NCI-H460 (cell line): ENCODE data around the gene RAB11FIP3. TPM values are rescaled to one million over a fixed set of nuclear protein-coding genes. Genes with fewer than 3 reads are reported as not detected.

Experiments
- DNase-seq: peaks from one replicate; pipeline ENCODE4 v3.0.0-alpha.2; 2016; ENCODE audit warnings: low read depth; ENCODE audit errors: extremely low read depth
- total RNA-seq: library from RNA; depleted of rRNA; stranded (reverse); fragments of >200 nt; shearing (Covaris generic); gene quantifications from 2 replicates; pipeline ENCODE4 v1.2.3, GENCODE V29; 2014

The RAB11FIP3 gene
- total RNA-seq, 1 experiment from 2014 or later = 22.4 TPM

DNA sequence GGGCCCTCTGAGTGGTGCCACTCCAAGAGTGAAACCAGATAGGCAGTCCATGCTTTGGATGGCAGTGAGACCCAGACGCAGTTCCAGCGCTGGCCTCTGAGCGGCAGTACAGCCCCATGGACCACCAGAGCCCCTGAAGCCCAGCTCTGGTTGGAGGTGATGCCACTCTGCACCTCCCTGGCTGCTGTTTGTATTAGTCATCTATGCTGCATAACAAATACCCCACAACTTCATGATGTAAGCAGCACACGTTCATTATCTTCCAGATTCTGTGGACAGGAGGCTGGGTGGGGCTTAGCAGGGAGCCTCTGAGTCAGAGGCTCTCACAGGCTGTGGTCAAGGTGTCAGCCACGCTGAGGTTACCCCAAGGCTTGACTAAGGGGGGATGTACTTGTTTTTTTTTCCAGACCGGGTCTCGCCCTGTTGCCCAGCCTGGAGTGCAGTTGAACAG, 33.5 kb upstream of the RAB11FIP3 start:
- peak; percentile 59 for DNase-seq

DNA sequence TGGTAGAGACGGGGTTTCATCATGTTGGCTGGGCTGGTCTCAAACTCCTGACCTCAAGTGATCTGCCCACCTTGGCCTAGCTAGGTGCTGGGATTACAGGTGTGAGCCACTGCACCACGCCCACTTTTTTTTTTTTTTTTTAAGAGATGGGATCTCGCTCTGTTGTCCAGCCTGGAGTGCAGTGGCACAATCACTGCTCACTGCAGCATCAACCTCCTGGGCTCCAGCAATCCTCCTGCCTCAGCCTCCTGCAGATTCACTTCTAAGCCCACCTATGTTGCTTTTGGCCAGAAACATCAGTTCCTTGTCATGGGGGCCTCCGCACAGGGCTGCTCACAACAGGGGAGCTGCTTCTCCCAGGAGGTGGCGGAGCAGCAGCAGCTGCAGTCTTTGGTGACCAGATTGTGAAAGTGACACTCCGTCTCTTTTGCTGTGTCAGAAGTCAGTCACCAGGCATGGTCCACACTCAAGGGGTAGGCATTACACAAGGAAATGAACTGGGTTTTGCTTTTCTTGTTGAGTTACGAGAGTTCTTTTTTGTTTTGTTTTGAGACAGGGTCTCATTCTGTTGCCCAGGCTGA, 32.9 kb upstream of the RAB11FIP3 start:
- no peak for DNase-seq

DNA sequence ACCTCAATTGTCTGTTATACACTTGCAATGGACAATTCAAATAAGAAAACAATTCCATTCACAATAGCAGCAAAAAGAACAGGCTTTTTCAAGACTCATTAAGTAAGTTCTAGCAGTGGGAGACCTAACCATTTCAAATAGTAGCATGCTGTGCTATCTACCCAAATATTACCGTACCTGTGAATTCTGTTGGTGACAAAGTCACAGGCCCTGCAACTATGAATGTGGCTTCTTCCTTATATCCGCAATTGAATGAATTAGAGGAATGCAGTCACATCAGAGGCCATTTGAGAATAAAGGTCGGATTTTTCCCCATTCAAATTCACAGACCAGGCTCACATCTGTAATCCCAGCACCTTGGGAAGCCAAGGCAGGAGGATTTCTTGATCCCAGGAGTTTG, 29.2 kb upstream of the RAB11FIP3 start:
- no peak for DNase-seq

DNA sequence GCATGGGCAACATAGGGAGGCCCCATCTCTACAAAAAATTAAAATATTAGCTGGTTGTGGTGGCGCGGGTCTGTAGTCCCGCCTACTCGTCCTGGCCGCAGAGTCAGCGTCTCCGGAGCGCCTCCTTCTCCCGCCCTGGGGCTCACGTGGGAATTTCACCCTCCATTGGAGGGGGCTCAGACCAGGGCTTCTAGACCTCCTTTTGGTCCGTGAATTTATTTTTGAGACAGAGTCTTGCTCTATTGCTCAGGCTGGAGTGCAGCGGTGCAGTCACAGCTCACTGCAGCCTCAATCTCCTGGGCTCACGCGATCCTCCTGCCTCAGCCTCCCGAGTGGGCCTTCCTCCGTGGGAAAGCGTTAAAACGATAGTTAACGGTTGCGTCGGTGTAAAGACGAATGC, 28.8 kb upstream of the RAB11FIP3 start:
- DNase-seq = peak; percentile 52

DNA sequence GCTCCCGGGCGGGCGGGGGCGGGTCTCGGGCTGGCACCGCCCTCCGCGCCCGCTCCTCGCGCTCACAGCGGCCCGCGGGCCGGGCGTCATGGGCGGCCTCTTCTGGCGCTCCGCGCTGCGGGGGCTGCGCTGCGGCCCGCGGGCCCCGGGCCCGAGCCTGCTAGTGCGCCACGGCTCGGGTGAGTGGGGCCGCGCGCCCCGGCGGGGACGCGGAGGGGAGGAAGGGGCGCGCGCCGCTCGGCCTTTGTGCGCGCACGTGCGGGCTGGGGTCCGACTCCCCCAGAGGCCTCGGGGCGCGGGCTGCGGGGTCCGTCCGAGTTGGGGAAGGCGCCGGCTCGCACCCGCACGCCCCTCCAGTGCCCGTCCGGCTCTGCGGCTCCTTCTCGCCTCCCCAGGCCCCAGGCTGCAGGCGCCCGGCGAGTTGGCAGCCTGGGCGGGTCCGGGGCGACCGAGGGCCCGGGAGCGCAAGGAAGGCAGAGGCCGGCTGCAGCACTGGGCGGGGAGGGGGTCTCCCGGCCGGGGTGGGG, 28.3 kb upstream of the RAB11FIP3 start, which contains the start of gene NME4:
Gene NME4 (plus strand): TSS at position 65 of the 527 bp plus-strand sequence. CDS start 24 bp downstream, at position 89.
- no peak for DNase-seq

DNA sequence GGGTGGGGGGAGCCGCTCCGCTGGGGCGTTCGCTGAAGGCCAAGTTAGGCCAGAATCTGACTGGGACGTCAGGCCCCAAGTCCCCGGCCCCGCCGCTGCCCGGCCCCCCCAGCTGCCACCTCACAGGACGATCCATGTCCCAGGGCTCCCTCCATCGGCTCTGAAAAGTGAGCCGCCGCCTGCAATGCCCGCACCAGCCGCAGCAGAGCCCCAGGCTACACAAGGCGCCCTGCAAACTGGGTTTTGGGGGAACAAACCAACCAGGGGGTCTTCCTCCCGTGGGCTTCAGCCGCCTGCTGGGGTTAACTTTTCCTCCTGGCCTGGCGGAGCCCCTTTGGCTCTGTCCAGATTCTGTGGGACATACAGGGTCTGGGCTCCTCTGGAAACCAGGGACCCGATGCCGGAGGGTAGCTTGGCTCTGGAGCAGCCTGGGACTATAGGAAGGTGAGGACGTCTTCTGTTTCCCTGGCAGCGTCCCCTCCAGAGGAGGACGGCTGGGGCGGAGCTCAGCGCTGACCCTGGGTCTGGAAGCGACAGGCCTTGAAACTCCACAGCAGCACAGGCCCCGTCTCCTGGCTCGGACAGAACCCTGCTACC, 27.6 kb upstream of the RAB11FIP3 start:
- DNase-seq = peak; percentile 63

DNA sequence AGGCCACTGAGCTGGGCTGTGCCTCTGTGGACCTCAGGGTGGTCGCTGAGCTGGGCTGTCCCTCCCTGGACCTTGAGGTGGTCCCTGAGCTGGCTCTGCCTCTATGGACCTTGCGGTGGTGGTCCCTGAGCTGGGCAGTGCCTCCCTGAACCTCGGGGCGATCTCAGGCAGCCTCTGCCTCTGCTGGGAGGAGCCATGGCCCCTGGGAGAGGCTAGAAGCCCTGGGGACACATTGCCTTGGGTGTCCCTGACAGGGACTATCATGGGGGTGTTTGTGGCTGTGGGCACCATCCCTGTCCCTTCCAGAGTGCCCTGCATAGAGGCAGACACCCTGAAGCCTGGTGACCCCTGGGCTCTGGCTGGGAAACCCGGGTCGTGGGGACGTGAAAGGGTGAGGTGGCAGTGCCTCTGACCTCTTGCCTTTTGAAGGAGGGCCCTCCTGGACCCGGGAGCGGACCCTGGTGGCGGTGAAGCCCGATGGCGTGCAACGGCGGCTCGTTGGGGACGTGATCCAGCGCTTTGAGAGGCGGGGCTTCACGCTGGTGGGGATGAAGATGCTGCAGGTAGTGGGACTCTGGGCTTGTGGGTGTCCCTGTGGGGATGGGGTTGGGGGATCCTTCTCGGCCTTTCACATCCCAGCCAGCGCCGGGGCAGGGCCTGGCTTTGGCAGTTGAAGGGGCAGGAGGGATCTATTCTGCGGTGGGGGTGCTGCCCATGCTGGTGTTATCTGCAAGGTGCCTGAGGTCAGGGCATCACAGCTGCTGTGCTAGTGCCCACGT, 26.7 kb upstream of the RAB11FIP3 start:
- DNase-seq = no peak

DNA sequence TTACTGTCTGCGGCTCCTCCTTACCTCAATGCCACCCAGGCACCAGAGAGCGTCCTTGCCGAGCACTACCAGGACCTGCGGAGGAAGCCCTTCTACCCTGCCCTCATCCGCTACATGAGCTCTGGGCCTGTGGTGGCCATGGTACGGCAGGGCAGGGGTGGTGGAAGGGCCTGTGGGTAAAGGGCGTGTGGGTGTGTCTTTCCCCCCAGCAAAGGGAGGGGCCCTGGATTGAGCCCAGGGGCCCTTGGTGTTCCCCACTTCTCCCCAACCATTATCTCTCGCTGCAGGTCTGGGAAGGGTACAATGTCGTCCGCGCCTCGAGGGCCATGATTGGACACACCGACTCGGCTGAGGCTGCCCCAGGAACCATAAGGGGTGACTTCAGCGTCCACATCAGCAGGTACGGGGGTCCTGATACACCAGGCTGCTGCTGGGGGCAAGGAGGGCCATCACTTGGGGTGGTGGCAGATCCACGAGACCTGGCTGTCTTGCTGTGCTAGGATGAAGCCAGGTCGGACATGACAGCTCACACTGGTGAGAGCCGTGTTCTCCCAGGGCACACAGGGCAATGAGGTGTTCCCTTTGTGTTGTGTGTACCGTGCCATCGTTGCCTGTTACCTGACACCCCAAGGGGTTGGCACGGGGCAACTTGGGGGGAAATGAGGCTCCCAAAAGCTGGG, 26.0 kb upstream of the RAB11FIP3 start:
- DNase-seq = no peak

DNA sequence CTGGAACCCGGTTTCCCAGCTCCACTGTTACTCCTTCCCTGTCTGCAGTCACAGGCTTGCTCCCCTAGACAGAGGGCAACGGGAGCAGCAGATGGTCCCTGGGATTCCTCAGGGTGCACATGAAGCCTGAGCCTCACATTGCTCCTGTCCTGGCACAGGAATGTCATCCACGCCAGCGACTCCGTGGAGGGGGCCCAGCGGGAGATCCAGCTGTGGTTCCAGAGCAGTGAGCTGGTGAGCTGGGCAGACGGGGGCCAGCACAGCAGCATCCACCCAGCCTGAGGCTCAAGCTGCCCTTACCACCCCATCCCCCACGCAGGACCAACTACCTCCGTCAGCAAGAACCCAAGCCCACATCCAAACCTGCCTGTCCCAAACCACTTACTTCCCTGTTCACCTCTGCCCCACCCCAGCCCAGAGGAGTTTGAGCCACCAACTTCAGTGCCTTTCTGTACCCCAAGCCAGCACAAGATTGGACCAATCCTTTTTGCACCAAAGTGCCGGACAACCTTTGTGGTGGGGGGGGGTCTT, 25.3 kb upstream of the RAB11FIP3 start:
- DNase-seq = no peak

DNA sequence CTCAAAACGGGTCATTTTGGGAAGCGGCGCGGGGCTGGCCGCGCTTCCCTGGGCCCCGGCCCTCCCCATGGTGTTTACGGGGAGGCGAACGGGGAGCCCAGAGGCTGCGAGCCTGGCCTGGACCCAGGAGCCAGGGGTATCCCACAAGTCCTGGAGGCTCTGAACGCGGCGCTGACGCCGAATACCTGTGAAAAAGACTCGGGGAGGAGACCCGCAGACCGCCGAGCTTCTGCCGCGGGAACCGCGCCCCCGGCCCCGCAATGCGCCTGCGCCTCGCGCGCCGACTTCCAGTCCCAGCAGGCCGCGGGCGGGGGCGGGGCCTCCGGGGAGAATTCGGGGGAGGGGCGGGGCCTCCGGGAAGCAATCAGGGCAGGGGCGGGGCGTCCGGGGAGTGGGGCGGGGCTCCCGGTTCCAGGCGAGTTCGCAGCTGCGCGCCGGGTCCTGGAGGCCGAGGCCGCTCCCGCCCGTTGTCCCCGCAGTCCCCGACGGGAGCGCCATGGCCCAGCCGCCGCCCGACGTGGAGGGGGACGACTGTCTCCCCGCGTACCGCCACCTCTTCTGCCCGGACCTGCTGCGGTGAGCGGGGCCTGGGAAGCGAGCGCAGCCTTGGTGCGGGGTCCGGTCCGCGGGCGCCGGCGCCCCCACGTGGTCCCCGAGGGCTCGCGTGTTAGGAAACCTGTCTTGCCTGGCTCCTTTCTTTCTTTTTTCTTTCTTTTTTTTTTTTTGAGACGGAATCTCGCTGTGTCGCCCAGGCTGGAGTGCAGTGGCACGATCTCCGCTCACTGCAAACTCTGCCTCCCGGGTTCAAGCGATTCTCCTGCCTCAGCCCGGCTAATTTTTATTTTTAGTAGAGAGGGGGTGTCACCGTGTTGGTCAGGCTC, 23.7 kb upstream of the RAB11FIP3 start, which contains the start of gene DECR2:
Gene DECR2 (plus strand): TSS at position 418 of the 881 bp plus-strand sequence. CDS start 79 bp downstream, at position 497.
- DNase-seq = peak; percentile 87

DNA sequence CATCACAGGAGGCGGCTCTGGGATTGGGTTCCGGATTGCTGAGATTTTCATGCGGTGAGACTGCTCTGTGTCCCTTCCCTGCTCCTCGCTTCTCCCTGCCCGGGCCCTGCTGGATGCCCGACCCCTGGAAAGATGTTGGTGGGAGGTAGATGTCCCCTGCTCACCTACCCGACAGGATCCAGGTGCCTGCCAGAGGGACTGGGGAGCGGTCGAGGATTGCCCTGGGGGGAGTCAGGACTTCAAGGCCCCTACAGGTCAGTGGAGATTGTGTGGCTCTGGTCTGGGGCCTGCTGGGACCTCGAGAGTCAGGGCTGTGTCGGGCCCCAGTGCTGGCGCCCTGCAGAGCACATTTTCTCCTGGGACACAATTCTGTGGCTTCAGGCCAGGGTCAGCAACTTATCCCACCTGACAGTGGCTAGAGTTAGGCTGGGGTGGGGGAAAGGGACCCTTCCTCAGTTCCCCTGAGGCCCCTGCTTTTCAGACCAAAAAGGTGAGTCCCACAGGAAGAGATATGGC, 20.4 kb upstream of the RAB11FIP3 start:
- DNase-seq = no peak

DNA sequence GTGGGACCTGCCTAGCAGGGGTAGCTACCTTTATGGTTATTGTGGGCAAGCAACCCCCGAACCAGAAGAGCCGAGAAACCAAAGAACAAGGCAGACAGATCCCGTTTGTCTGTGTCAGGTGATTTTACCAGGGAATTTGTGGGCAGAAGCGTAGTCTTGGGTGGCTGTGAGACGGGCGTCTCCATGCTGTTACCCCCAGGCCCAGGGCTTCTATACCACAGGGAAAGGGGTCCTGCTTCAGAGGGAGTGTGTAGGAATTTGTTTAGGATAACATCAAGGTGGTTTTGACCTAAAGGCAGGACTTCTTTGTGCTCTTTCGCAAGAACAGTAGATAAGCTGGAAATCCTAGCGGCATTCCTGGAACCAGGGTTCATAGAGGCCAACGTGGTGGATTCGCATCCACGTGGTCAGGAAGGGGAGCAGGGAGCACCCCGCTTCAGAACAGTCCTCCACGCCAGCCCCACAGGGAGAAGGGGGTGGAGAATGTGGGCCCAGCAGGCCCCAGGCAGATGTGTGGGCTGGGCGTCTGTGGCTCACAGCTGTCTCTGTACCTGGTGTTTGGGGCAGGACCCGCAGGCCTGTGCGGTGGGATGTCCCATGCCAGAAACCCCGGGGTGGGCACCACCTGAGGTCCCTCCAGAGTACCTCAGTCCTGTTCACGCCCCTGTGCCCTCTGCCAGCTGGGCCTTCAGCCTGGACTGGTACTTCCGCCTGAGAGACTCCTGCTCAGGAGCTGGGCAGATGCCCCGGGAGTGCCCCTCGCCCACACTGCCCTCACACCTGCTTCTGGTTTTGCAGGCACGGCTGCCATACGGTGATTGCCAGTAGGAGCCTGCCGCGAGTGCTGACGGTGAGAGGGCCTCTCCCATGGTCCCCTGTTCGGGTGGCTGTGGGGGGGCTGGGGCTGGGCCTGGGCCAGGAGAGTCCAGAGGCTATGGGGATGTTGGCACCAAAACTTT, 19.6 kb upstream of the RAB11FIP3 start:
- no peak for DNase-seq

DNA sequence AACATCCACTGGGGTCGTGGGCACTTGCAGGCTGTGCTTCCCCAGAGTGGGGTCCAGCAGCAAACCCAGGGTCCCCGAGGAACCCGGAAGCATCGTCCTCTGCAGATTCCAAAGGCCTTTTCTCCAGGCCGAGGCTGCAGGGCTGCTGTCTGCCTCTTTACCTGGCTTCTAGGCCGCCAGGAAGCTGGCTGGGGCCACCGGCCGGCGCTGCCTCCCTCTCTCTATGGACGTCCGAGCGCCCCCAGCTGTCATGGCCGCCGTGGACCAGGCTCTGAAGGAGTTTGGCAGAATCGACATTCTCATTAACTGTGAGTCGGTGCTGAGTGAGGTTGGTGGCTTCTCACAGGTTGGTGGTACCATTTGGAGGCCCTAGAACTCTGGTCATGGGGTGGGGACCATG, 18.2 kb upstream of the RAB11FIP3 start:
- DNase-seq = no peak

DNA sequence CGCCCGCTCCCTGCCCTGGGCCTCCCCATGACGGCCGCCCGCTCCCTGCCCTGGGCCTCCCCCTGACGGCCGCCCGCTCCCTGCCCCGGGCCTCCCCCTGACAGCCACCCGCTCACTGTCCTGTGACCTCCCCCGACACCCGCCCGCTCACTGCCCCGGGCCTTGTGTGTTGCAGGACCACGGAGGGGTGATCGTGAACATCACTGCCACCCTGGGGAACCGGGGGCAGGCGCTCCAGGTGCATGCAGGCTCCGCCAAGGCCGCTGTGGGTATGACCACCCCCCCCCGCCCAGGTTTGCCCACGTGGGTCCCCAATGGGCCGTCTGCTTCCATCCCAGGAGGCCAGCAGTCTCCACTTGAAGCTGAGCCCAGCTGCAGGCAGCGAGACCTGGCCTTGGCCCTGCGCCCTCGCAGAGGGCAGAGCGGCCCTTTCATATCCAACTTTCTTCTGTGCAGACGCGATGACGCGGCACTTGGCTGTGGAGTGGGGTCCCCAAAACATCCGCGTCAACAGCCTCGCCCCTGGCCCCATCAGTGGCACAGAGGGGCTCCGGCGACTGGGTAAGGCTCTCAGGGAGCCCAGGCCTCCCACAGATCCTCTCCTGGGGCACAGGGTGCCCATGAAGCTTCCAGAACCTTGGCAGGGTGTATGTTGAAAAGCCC, 14.8 kb upstream of the RAB11FIP3 start:
- no peak for DNase-seq

DNA sequence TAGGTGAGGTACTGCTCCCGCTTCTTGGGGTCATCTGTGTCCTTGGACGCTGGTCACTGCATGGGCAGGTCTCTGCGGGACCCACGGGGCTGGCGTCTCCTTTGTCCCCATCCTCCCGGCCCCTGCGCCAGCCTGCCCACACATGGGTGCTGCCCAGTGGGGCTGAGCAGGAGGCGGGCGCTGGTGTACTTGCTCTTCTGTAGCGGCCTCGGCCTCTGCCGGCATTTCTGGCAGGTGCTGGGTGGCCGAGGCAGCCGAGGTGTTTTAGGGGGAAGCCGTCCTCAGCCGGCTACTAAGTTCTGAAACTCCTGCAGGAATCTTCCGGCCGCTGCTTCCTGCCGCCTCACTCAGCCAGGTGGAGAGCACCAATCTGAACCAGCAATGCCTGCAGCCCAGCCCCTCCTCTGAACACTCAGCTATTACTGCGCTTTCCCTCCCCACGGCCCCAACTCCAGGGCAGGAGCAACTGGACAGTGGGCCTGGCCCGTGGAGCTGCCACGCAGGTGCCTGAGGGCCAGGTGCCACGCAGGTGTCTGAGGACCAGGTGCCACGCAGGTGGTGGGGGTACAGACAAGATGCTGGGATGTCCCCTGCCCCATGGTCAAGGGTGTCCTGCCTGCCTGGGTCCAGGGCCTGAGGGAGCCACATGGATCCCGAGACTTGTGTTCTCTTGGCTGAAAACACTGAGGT, 13.7 kb upstream of the RAB11FIP3 start:
- no peak for DNase-seq

DNA sequence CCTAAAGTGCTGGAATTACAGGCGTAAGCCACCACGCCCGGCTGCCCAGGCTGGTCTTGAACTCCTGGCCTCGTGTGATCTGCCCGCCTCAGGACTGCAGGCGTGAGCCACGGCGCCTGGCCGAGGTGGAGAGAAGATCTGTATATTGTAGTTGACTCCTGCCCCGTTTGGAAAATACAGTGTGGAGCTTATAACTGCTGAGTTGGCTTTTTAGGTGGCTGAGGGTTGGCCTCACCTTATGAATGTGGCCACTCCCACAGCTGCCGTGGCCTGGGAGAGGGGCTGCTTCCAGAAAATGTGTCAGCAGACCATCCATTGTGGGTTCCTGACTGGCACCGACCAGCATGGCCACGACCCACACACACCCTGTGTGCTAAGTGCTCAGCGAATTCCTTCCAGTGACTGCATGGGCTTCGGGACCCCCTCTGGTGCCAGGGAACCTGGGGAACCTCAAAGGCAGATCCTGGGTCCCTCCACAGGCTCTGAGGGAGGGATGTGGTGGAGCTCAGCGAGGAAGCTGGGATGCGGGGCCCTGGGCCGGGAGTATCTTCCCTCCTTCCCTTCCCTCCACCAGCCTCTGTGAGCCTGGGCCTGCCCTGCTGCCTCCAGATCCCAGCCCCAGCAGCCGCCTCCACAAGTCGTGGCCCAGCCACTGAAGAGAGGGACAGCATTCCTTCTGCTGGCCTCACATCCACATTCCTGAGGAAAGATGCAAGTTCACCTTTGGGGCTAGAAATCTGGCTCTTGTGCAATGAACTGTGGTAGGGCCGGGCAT, 10.9 kb upstream of the RAB11FIP3 start:
- no peak for DNase-seq
